MCF 10A (cell line): Measurements from ENCODE around the gene NODAL. TPM values are rescaled to one million over a fixed set of nuclear protein-coding genes. Genes with fewer than 3 reads are reported as not detected.

Experiments
- BruUV-seq: library from RNA; stranded (reverse); fragments of 400-500 nt; replicated peaks from 2 replicates; lab custom pipeline; 2021; lab: Mats Ljungman, UMichigan
- CTCF ChIA-PET: fragments of 300-600 bp; sonication (Branson Sonifier 250); formaldehyde crosslinking; extraction: SDS; loops from one replicate; lab custom pipeline; 2021; ENCODE audit warnings: antibody characterized with exemption, inconsistent platforms; lab: Yijun Ruan, JAX
- POLR2A ChIA-PET: fragments of 300-600, 350-650 bp; sonication (Branson Sonifier 250); formaldehyde crosslinking; extraction: SDS; loops from one replicate; lab custom pipeline; 2020; ENCODE audit warnings: antibody characterized with exemption, inconsistent platforms; lab: Yijun Ruan, JAX
- DNase-seq: peaks from one replicate; pipeline ENCODE4 v3.0.0-alpha.2; 2018; ENCODE audit not compliant: unreplicated experiment
- H3K27ac Mint-ChIP-seq: one replicate; pipeline ENCODE4 v1.8.0; 2022; ENCODE audit warnings: mild to moderate bottlenecking, low read depth, mixed read lengths; ENCODE audit not compliant: unreplicated experiment
- H3K27me3 Mint-ChIP-seq: one replicate; pipeline ENCODE4 v1.8.0; 2022; ENCODE audit warnings: mixed read lengths; ENCODE audit not compliant: insufficient read depth, unreplicated experiment
- H3K36me3 Mint-ChIP-seq: one replicate; pipeline ENCODE4 v1.8.0; 2022; ENCODE audit warnings: mild to moderate bottlenecking, moderate library complexity, mixed read lengths; ENCODE audit not compliant: insufficient read depth, unreplicated experiment
- H3K4me1 Mint-ChIP-seq: one replicate; pipeline ENCODE4 v1.8.0; 2022; ENCODE audit warnings: mixed read lengths; ENCODE audit not compliant: insufficient read depth, unreplicated experiment
- H3K4me3 Mint-ChIP-seq: one replicate; pipeline ENCODE4 v1.8.0; 2022; ENCODE audit warnings: mild to moderate bottlenecking, moderate library complexity, mixed read lengths; ENCODE audit not compliant: unreplicated experiment
- H3K9me3 Mint-ChIP-seq: one replicate; pipeline ENCODE4 v1.8.0; 2022; ENCODE audit warnings: mixed read lengths; ENCODE audit not compliant: unreplicated experiment
- CTCF ChIP-seq: fragments of 200-600 bp; IDR thresholded peaks from one replicate; pipeline ENCODE4 v1.8.0; 2022; ENCODE audit warnings: antibody characterized with exemption, mild to moderate bottlenecking; ENCODE audit not compliant: unreplicated experiment
- intact Hi-C: fragments of 100-400 bp; cut with micrococcal nuclease; formaldehyde crosslinking; loops from 2 replicates; pipeline ENCODE4 v1.14.1; 2022
- total RNA-seq: library from RNA; stranded (reverse); gene quantifications from 2 replicates; pipeline ENCODE4 v1.2.3, GENCODE V29; 2022

NODAL gene
- total RNA-seq, 1 experiment from 2014 or later: not detected

- no peak overlapping the region for H3K4me3 Mint-ChIP-seq
- intact Hi-C loops: no loop called here
- no peak for TF ChIP-seq CTCF
- no TSS peak for BruUV-seq
- POLR2A ChIA-PET: interaction anchor here (0.7 to 2.1 kb wide), 2 partner anchors 22 to 205 kb away, joined by 3 to 8 read pairs; partner anchors contain the start of gene EIF4EBP2
- H3K27ac Mint-ChIP-seq: no peak overlapping the region
- H3K27me3 Mint-ChIP-seq: no peaks in the 10 kb centered on the region
- H3K4me1 Mint-ChIP-seq: no peaks in the 10 kb centered on the region
- H3K36me3 Mint-ChIP-seq: peaks cover 65% of the 10 kb centered on the region
- no peaks in the 10 kb centered on the region for H3K9me3 Mint-ChIP-seq
- CTCF ChIA-PET: interaction anchor here (0.9 kb wide), 1 partner anchor 34 kb away, joined by 3 read pairs; no protein-coding TSS in a partner anchor
- no peak for DNase-seq
These were observed 14.7 kb downstream of the NODAL start for GRCh38 chr10:70426823-70427222.

- Mint-ChIP-seq H3K9me3 (no peaks in the 10 kb centered on the region), H3K27me3 (no peaks in the 10 kb centered on the region), H3K36me3 (peaks cover 82% of the 10 kb centered on the region), H3K4me1 (no peaks in the 10 kb centered on the region), H3K27ac (no peak overlapping the region), H3K4me3 (no peak overlapping the region)
- CTCF ChIA-PET: interaction anchor here (0.7 to 1.6 kb wide), 2 partner anchors 37 to 1098 kb away, joined by 4 to 5 read pairs; no protein-coding TSS in a partner anchor
- intact Hi-C loops: no loop called here
- POLR2A ChIA-PET: interaction anchor here (0.7 to 3.0 kb wide), 3 partner anchors 12 to 810 kb away, joined by 3 to 17 read pairs (median 6); partner anchors contain the start of gene EIF4EBP2
- no peak for DNase-seq
- BruUV-seq: no TSS peak
- TF ChIP-seq CTCF: no peak
These were observed 16.4 kb downstream of the NODAL start for GRCh38 chr10:70425096-70425495.

GRCh38 chr10:70424320-70424719 lies 17.2 kb downstream of the NODAL start:
- Mint-ChIP-seq H3K27me3 (no peaks in the 10 kb centered on the region), H3K27ac (no peak overlapping the region), H3K4me1 (no peaks in the 10 kb centered on the region), H3K4me3 (no peak overlapping the region), H3K36me3 (peaks cover 90% of the 10 kb centered on the region), H3K9me3 (no peaks in the 10 kb centered on the region)
- BruUV-seq: no TSS peak
- intact Hi-C loops: no loop called here
- ChIA-PET POLR2A (interaction anchor here (1.2 to 3.0 kb wide), 4 partner anchors 12 to 19 kb away, joined by 3 to 17 read pairs (median 4); partner anchors contain the start of gene EIF4EBP2), CTCF (interaction anchor here (0.5 to 1.6 kb wide), 2 partner anchors 37 to 334 kb away, joined by 4 to 5 read pairs; no protein-coding TSS in a partner anchor)
- no peak for DNase-seq
- TF ChIP-seq CTCF: no peak

- Mint-ChIP-seq H3K9me3 (no peaks in the 10 kb centered on the region), H3K27me3 (no peaks in the 10 kb centered on the region), H3K27ac (peak overlapping the region; percentile 10), H3K4me1 (peaks cover 14% of the 10 kb centered on the region), H3K36me3 (peaks cover 55% of the 10 kb centered on the region), H3K4me3 (no peak overlapping the region)
- ChIA-PET CTCF (interaction anchor here (0.5 kb wide), 1 partner anchor 18 kb away, joined by 3 read pairs; no protein-coding TSS in a partner anchor), POLR2A (interaction anchor here (5.6 kb wide), 1 partner anchor 14 kb away, joined by 49 read pairs; the partner anchor contains the start of gene EIF4EBP2)
- BruUV-seq: no TSS peak
- DNase-seq: no peak
- intact Hi-C loops: no loop called here
- no peak for TF ChIP-seq CTCF
These were observed 22.8 kb downstream of the NODAL start for GRCh38 chr10:70418713-70419112.
